GM18867 (cell line): Measurements from ENCODE around the gene PHACTR1.

Experiments used
- ATAC-seq: cut with Tn5 transposase; IDR thresholded peaks from one replicate; pipeline ENCODE4 v1.9.1; 2021; ENCODE audit warnings: mild to moderate bottlenecking, moderate library complexity; ENCODE audit not compliant: unreplicated experiment

The PHACTR1 gene

GRCh38 chr6:13296536-13296997, 580.0 kb downstream of the PHACTR1 start:
- no peak for ATAC-seq

GRCh38 chr6:13297391-13297790, 580.8 kb downstream of the PHACTR1 start:
- no peak for ATAC-seq

DNA sequence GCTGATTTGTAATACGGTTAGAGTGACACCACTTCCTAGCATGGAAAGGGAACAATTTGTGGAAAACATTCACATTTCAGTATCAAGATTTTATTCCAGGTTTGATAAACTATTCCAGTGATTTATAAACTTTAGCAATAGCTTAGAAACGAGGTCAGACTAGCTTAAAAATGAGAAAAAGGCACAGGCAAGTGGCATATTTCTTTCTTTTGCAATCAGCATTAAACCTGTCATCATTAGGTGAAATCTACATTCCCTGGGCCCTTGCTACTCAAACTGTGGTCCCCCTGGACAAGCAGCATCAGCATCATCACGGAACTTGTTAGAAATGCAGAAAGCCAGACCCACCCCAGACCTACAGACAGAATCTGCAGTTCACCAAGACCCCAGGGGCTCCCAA, 581.9 kb downstream of the PHACTR1 start:
- no peak for ATAC-seq

DNA sequence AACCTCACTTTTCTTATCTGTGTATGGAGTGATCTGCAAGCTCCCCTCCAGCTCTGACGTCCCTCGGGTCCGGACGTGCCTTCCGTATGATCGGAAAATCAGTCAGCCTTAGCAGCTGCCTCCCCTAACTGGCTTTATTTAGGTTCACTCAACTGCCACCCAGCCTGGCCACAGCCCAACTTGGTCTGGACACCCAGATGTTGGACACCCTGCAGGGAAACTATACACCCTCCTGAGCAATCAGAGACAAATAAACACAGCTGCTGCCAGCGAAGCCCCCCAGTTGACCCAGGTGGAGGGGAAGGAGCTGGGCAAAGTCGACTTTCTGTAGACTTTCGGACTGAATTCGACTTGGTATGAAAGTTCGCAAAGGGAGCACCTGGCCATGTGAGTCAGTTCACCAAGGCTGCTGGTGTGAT, 582.8 kb downstream of the PHACTR1 start:
- ATAC-seq: no peak

DNA sequence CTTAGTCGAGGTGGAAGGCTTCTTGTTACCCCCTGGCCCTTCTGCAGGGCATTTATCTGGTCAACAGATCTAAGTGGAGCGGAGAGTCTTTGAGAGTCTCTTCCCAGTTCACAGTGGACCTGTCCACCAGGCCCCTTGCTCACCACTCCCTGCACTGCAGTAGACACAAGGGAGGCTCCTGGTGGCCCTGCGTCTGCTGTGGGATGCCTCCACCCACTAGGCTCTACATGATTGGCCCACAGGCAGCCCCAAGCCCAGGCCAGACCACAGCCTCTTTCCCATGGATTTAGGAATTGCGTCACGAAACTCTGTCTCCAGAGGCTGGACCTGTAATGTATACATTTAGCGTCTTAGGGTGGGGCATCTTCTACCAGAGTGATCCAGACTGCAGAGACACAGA, 583.4 kb downstream of the PHACTR1 start:
- ATAC-seq: no peak

DNA sequence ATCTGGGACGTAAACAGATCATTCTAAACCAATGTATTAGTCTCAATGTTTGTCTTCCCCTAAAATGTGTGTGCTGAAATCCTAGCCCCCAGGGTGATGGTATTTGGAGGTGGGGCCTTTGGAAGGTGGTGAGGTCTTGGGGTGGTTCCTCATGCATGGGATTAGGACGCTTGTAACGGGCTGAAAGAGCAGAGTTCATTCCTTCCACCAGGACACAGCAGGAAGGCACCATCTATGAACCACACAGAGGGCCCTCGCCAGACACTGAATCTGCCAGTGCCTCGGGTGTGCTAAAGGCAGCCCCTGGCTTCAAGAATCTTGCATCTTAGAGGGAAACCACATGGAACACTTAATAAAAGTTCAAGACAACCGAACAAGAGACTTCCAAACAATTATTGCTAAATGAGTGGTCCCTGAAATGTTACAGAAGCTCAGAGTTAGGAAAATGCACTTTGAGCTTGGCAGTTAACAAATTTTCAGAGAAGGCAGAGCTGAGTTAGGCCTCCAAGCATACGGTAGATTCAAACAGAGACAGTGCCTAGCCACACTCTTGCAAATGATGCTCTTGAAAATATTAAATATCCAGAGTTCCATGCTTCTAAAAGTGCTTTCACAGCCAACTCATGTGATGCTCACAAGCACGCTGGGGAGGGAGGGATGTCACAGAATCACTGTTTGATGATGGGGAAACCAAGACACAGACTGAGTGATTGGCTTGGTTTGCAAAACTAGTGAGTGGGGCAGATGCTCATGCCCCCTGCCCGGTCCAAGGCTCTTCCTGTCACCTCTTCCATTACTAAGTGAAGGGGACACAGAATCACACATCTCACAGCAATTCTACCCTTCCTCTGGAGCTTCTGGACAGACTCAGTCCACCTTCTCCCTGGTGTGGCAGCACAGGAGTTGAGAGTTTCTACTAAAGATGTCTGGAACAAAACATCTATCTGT, 584.4 kb downstream of the PHACTR1 start:
- no peak for ATAC-seq

DNA sequence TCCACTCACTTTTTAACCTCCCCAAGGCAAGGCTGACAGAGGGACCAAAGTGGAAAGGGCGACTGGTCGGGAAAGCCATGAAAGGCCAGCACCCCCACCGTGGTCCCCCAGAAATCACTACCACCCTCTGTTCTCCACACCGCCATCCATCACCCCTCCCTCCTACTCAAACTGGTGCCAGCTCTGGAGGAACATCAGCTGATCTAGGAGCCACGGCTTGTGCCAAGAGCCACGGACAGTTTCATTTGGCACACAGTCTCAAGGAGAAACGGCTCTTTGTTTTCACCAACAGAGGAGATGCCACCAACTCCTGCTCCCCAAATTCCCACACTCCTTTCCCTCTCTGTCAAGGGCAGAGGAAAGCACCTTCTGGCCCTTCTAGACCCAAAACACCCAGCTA, 585.7 kb downstream of the PHACTR1 start:
- no peak for ATAC-seq

- peak; percentile 70 for ATAC-seq
These were observed 586.4 kb downstream of the PHACTR1 start for GRCh38 chr6:13302751-13303667.

DNA sequence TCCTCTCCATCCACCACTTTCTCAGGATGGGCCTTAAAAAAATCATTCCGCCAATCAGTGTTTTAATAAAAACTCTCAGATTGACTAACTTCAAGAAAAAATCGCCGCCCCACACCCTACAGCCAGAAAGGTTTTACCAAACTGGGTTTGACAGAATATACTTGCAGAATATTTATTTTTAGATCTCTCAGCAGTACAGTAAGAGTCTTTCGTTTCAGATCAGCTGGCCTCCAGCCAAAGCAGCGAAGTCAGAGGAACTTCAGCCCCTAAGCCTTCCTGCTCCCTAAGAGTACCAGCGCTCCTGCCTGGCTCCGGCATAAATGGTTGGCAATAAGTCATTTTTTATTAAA, 587.1 kb downstream of the PHACTR1 start:
- ATAC-seq: peak; percentile 53

GRCh38 chr6:13304101-13304500, 587.5 kb downstream of the PHACTR1 start:
- ATAC-seq: no peak

DNA sequence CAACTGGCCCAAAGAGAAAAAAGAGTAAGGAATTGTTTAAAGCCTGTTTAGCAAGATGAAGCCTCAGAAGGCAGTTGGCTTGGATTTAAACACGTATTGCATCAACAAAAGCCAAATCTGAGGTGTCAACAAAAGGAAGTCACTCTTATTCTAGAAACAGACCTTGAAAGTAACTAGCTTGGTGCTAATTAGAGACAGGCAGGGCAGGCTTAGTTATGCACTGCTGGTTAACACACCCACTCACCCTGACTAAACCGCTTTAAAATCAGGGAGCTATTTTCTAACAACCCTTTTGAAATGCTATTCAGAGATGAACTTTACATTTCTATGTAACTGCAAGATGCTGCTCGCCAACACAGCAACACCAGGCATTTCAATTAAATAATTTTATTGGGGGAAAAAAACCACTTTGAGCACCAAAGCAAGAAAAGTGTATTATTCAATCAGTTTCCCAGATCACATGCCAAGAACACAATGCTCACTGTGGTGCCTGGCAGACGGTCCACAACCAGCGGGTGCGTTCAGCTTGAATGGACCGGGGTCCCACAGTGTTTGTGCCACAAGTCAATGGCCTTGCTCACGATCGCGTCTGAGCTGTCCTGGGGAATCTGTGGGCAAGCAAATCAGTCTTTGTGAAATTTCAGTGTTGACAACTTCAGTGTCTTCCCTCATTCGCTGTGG, 588.2 kb downstream of the PHACTR1 start:
- ATAC-seq: peak; percentile 62

- ATAC-seq: no peak
These were observed 588.7 kb downstream of the PHACTR1 start for GRCh38 chr6:13305288-13305687.

DNA sequence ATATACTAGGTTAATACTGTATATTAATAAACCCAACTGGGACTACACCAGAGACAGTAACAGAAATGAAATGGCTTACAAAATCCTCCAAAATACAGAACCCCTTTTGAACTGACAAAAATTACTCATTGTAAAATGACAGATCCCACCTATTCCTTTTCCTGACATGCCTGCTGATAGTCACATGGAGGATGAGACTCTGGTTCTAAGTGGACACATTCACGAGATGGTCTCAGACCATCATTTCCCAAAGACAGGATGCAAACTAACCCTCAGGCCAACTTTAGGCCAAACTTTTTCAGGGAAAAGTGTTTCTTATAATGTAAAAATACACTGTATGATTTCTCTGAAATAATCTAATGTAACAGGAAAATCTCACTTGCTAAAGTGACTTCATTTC, 589.2 kb downstream of the PHACTR1 start:
- ATAC-seq: no peak

DNA sequence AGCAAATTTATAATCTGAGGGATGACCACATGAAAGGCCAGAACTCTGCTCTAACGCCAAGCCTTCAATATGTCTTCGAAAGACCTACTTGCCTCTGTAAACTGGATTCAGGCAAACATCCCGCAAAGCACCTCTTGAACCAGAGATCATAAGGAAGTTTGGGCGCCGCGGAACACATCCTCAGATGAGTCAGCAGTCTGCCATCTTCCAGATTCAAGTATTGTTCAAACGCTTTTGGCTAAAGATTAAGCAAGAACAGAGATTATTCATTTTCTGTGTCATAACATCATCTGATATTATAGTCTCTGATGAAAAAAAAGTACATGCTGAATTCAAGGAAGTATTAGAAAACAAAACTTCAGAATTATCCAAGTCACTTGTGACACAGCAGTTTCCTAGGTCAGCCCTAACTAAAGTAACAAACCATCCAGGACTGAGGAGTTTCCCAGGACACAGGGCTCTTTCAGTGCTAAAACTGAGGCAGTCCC, 591.0 kb downstream of the PHACTR1 start:
- no peak for ATAC-seq

DNA sequence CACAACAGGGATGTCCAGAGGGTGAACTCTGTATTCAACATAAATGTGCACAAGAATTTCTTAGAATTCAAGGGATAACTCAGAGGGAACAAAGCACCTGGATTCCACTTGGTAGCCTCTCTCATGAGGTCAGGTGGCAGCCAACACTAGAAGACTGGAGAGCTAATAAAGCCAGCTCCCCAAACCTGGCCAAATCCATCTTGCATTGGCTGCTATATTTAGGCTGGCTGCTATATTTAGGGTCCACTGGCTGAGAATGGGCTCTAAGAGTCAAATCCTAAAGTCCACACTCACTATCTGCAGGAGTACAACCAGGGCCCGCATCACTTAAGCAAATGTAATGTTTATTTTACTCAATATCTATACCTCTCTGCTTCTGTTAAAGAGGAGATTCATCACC, 591.8 kb downstream of the PHACTR1 start:
- ATAC-seq: no peak

- no peak for ATAC-seq
These were observed 594.6 kb downstream of the PHACTR1 start for GRCh38 chr6:13311155-13311554.

DNA sequence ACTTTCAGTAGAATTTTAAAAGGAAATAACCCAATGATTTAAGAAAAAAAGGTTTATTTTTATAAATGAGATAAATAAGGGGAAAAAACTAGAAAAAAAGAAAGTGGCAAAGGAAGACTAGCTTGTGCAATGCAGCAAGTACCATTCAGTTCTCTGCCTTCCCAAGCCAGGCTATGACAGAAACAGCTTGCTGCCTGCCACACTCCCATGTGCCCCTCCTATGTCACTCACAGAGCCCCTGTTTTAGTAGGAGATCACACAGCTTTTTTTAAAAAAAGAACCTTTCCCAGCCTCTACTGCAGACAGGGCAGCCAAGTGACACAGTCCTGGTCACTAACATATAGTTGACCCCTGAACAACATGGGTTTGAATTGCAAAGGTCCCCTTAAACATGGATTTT, 598.2 kb downstream of the PHACTR1 start:
- no peak for ATAC-seq

DNA sequence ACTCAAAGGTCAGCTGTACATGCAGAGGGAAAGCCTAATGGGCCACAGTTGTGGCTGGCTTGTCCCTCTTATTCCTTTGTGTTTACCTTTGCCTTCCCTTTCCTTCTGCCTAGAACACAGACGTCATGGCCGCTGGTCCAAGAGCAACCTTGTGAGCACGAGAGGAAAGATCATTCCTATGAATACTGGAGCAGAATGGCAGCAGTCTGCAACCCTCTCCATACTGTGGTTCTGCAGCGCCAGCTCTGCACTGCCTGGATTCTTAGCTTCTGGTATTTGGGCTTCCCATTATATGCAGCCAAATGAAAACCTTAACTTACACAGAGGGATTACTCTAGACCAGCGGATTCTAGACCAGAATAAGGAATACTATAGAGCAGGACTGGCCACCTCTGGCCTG, 599.3 kb downstream of the PHACTR1 start:
- ATAC-seq: no peak

- no peak for ATAC-seq
These were observed 602.3 kb downstream of the PHACTR1 start for GRCh38 chr6:13318821-13319220.

- no peak for ATAC-seq
These were observed 603.5 kb downstream of the PHACTR1 start for GRCh38 chr6:13319891-13320564.
